DOHH2 (cell line): Measurements from ENCODE around the gene RAB40C.

Experiments used
- H3F3A ChIP-seq: fragments of 200-600 bp; sonication (generic), shearing (Covaris generic); 2 replicates; pipeline ENCODE4 v1.6.0; 2016; ENCODE audit warnings: antibody characterized with exemption, mild to moderate bottlenecking; ENCODE audit not compliant: control insufficient read depth, insufficient read depth
- H3K27ac ChIP-seq: fragments of 200-600 bp; sonication (generic); 2 replicates; pipeline ENCODE4 v1.5.1; 2014; ENCODE audit warnings: low read depth, mild to moderate bottlenecking, low read length, moderate library complexity
- H3K27me3 ChIP-seq: fragments of 200-600 bp; sonication (generic); 2 replicates; pipeline ENCODE4 v1.6.1; 2014; ENCODE audit warnings: mild to moderate bottlenecking, low read length, mixed read lengths; ENCODE audit not compliant: control insufficient read depth
- H3K36me3 ChIP-seq: fragments of 200-600 bp; sonication (generic); 2 replicates; pipeline ENCODE4 v1.6.1; 2014; ENCODE audit warnings: mild to moderate bottlenecking, low read length, moderate library complexity, mixed read lengths; ENCODE audit not compliant: control insufficient read depth
- H3K4me1 ChIP-seq: fragments of 200-600 bp; sonication (generic); 2 replicates; pipeline ENCODE4 v1.6.1; 2014; ENCODE audit warnings: mild to moderate bottlenecking, low read length, mixed read lengths; ENCODE audit not compliant: control insufficient read depth
- H3K4me2 ChIP-seq: fragments of 200-600 bp; sonication (generic); 2 replicates; pipeline ENCODE4 v1.6.0; 2014; ENCODE audit warnings: mild to moderate bottlenecking, low read length, moderate library complexity
- H3K4me3 ChIP-seq: fragments of 200-600 bp; sonication (generic); 2 replicates; pipeline ENCODE4 v1.5.1; 2014; ENCODE audit warnings: mild to moderate bottlenecking, low read length, mixed read lengths
- H3K79me2 ChIP-seq: fragments of 200-600 bp; sonication (generic); 2 replicates; pipeline ENCODE4 v1.6.1; 2014; ENCODE audit warnings: mild to moderate bottlenecking, low read length, mixed read lengths; ENCODE audit not compliant: control insufficient read depth
- H3K9me2 ChIP-seq: fragments of 200-600 bp; sonication (generic); replicated peaks from 2 replicates; pipeline ENCODE4 v1.6.1; 2014; ENCODE audit warnings: mild to moderate bottlenecking, low read length, mixed read lengths; ENCODE audit not compliant: control insufficient read depth
- H3K9me3 ChIP-seq: fragments of 200-600 bp; sonication (generic); 2 replicates; pipeline ENCODE4 v1.6.1; 2014; ENCODE audit warnings: antibody characterized with exemption, low read length, mixed read lengths; ENCODE audit not compliant: control insufficient read depth, insufficient read depth
- H4K20me1 ChIP-seq: fragments of 200-600 bp; sonication (generic); 2 replicates; pipeline ENCODE4 v1.6.0; 2014; ENCODE audit warnings: low read depth, mild to moderate bottlenecking, antibody characterized with exemption, low read length, moderate library complexity; ENCODE audit not compliant: control insufficient read depth, insufficient read depth
- CTCF ChIP-seq: fragments of 200-600 bp; sonication (generic); IDR thresholded peaks from one replicate; pipeline ENCODE4 v1.5.1; 2014; ENCODE audit warnings: antibody characterized with exemption, mild to moderate bottlenecking, low read depth, low read length; ENCODE audit not compliant: poor library complexity, severe bottlenecking
- EZH2phosphoT487 ChIP-seq: fragments of 200-600 bp; sonication (generic); IDR thresholded peaks from 2 replicates; pipeline ENCODE4 v1.6.1; 2017; ENCODE audit warnings: borderline replicate concordance, mild to moderate bottlenecking, antibody characterized with exemption, low read length, moderate library complexity, mixed read lengths

Gene RAB40C

GRCh38 chr16:677316-678190 is 87.7 kb downstream of the RAB40C start:
- Histone ChIP-seq H3F3A (no peaks in the 10 kb centered on the region; the same call in 1 of the 2 replicates), H3K36me3 (peaks cover 38% of the 10 kb centered on the region), H3K79me2 (peaks cover 22% of the 10 kb centered on the region), H3K4me2 (no peak overlapping the region), H3K4me1 (peaks cover 35% of the 10 kb centered on the region), H4K20me1 (peaks cover 17% of the 10 kb centered on the region; the same call in 1 of the 2 replicates), H3K27ac (no peak overlapping the region), H3K9me3 (no peaks in the 10 kb centered on the region), H3K27me3 (peaks cover 3% of the 10 kb centered on the region; the same call in 1 of the 2 replicates), H3K4me3 (no peak overlapping the region), H3K9me2 (no peaks in the 10 kb centered on the region)
- TF ChIP-seq CTCF, result no peak
- no peak for TF ChIP-seq EZH2phosphoT487

- Histone ChIP-seq H3K4me3 (no peak overlapping the region), H3K9me2 (no peaks in the 10 kb centered on the region), H4K20me1 (peaks cover 23% of the 10 kb centered on the region), H3F3A (no peaks in the 10 kb centered on the region; the same call in 1 of the 2 replicates), H3K36me3 (peaks cover 38% of the 10 kb centered on the region), H3K4me2 (no peak overlapping the region), H3K79me2 (peaks cover 30% of the 10 kb centered on the region), H3K27ac (no peak overlapping the region), H3K4me1 (peaks cover 43% of the 10 kb centered on the region), H3K9me3 (no peaks in the 10 kb centered on the region), H3K27me3 (peaks cover 3% of the 10 kb centered on the region; the same call in 1 of the 2 replicates)
- TF ChIP-seq CTCF (no peak), EZH2phosphoT487 (no peak)
Measured at GRCh38 chr16:678209-678857, 88.5 kb downstream of the RAB40C start.
